ENCODE data around the gene WIPF1. TPM values are rescaled to one million over a fixed set of nuclear protein-coding genes. Genes with fewer than 3 reads are reported as not detected.
A peak's percentile ranks its signal among the peaks of the same experiment; 100 is the strongest.
"Not testable (repeated sequence)": the region's sequence is repeated elsewhere in the genome, so short reads cannot be mapped to it uniquely, and the experiment has no call there.

WIPF1 gene
- total and polyA plus RNA-seq, 8 donors = 4.7 to 26.8 (median 6.2) TPM

GRCh38 chr2:174553811-174554493 is 43.7 kb downstream of the WIPF1 start:
- Histone ChIP-seq H3K9me3 (no peaks in the 10 kb centered on the region), H3K4me1 (peaks cover 0 to 8% (median 0%) of the 10 kb centered on the region in 3 donors), H3K27me3 (no peaks in the 10 kb centered on the region), H3K36me3 (no peaks in the 10 kb centered on the region), H3K4me3 (no peak overlapping the region), H3K27ac (peak overlapping the region in 1 of 4 donors; percentile 13)
- no peak for TF ChIP-seq CTCF (IDR thresholded peaks at IDR 0.05)
- DNase-seq = no peak
- FAIRE-seq = no peak
- WGBS, 2 donors = 98% methylated on average over 5 of the region's 5 CpGs
- ATAC-seq = peak in 2 of 4 donors; percentile 29 to 47
- intact Hi-C loops (cut with DNase I) = no loop called here

GRCh38 chr2:174552880-174553279 is 44.7 kb downstream of the WIPF1 start:
- Histone ChIP-seq H3K27me3 (no peaks in the 10 kb centered on the region), H3K4me1 (peaks cover 0 to 8% (median 0%) of the 10 kb centered on the region in 3 donors), H3K36me3 (no peaks in the 10 kb centered on the region), H3K4me3 (no peak overlapping the region), H3K27ac (no peak overlapping the region), H3K9me3 (no peaks in the 10 kb centered on the region)
- DNase-seq (no peak), FAIRE-seq (no peak), ATAC-seq (no peak)
- intact Hi-C loops (cut with DNase I) = no loop called here
- 94 to 96% methylated on average over 5 of the region's 5 CpGs for WGBS, 2 donors
- no peak for TF ChIP-seq CTCF (IDR thresholded peaks at IDR 0.05)

GRCh38 chr2:174551697-174552096 is 45.9 kb downstream of the WIPF1 start:
- H3K27me3 ChIP-seq = no peaks in the 10 kb centered on the region
- FAIRE-seq = no peak
- no peaks in the 10 kb centered on the region for H3K36me3 ChIP-seq
- intact Hi-C loops (cut with DNase I) = no loop called here
- no peak for TF ChIP-seq CTCF (IDR thresholded peaks at IDR 0.05)
- H3K27ac ChIP-seq = no peak overlapping the region
- DNase-seq = no peak
- no peak for ATAC-seq
- H3K9me3 ChIP-seq = no peaks in the 10 kb centered on the region
- H3K4me1 ChIP-seq = peaks cover 0 to 8% (median 0%) of the 10 kb centered on the region in 3 donors
- H3K4me3 ChIP-seq = no peak overlapping the region
- 93 to 98% methylated on average over 4 of the region's 4 CpGs for WGBS, 2 donors

- H3K9me3 ChIP-seq; intact Hi-C loops (cut with DNase I); H3K4me3 ChIP-seq; H3K36me3 ChIP-seq; FAIRE-seq; ATAC-seq; H3K27me3 ChIP-seq; H3K27ac ChIP-seq; H3K4me1 ChIP-seq: not testable (repeated sequence)
- WGBS, 2 donors = 85 to 86% methylated on average over 19 to 24 of the region's 24 CpGs
- DNase-seq = peak in 1 of 6 donors; percentile 64
Measured at GRCh38 chr2:174548646-174549045, 49.0 kb downstream of the WIPF1 start.

- H3K27ac ChIP-seq; intact Hi-C loops (cut with DNase I); DNase-seq; H3K4me1 ChIP-seq; H3K36me3 ChIP-seq; H3K9me3 ChIP-seq; H3K27me3 ChIP-seq; ATAC-seq; FAIRE-seq; H3K4me3 ChIP-seq: not testable (repeated sequence)
- WGBS, 2 donors = 85 to 91% methylated on average over 7 of the region's 7 CpGs
Measured at GRCh38 chr2:174548021-174548420, 49.6 kb downstream of the WIPF1 start.
